ENCODE results near the gene COL4A6. TPM values are rescaled to one million over a fixed set of nuclear protein-coding genes. Genes with fewer than 3 reads are reported as not detected.

Gene COL4A6
- total RNA-seq, 1 donor from 2014 or later, result 4.2 TPM

DNA sequence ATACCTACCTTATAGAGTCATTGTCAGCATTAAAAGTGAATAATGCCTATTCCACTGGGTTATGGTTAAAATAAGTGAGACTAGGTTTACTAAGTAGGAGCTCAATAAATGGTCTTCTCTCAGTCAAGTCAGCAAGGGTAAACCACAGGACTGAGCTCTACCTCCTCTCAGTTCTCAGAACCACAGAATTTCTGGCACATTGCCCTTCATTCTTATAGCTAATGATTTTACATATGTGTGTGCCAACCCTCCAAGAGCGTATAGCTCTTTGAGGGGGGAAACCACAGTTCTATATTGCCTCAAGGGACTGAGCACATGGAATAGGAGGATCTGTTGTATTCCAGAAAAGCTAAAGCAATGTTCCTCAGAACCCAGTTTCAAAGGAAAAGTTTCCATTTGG, 221.8 kb downstream of the COL4A6 start:
- no peak for DNase-seq

DNA sequence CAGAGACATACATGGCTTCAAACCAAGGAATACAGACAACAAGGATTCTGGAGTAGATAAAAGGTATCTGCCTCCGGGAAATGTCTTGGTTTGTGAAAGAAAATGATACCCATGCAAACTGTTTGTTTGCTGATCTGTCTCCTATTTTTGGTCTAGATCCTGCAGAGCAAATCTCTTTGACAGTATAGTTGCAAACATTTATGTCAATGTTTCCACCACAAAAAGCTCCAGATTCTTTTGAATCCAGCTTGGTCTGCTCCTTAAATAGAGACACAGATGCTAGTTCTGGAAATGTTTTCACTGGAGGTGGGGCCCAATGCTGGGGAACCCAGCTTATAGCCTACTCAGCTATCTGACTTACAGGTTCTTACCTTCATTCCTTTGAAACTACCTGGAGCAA, 226.9 kb downstream of the COL4A6 start:
- DNase-seq, result no peak

DNA sequence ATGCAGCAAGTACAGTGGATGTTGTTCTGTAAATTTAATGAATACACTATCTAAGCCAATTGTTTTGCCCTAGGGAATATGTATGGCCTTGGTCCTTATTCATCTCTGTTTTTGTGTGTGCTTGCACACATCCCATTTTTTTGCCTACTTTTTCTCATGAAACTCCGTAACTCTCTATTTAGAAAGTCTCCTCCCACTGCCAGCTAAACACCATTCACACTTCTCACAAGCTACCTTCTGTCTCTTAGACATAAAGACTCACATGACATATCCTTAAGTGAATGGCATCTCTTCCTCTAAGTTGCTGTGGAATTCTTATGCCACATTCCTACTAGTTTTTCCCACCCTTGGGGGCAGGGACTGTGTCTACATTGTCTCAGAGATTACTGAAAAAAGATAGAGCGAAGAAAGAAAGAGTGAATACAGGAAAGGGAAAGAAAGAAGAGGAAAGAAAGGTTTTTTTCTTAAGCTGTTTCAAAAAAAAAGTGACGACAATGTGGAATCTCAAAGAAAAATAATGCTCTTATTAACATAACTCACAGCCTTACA, 229.1 kb downstream of the COL4A6 start:
- no peak for DNase-seq

DNA sequence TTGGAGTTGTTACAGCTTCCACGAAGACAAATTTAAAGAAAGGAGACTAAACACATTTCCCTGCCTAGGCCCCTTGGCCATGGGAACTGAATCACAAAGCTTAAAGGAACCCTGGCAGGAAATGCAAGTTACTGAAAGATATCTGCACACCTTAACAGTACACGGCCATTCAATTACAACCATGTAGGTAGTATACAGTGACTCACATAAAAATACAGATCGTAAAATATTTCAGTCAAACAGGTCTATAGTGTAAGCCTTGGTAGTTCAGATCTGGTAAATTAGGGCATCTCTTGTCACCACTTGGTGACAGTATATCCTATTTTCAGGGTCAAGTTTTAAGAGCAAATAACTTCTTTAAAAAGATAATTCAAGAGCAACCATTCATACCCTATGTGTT, 234.7 kb downstream of the COL4A6 start:
- DNase-seq, result no peak

DNA sequence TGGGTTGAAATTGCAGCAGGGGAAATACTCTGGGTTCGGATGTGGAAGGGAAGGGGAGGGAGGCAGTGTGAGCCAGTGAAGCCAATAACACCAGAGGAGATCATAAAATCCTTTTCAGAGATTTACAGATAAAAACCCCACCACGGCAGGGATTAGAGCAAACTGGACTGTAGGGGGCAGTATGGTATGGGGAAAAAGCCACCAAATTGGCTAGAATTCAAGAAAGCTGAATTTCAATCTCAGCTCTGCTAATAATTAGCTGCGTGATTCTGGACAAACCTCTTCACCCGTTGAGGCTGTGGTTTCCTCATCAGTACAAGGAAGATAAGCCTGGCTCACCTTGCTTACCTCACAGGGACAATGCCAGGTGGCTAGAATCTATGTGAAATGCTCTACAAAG, 238.5 kb downstream of the COL4A6 start:
- no peak for DNase-seq

DNA sequence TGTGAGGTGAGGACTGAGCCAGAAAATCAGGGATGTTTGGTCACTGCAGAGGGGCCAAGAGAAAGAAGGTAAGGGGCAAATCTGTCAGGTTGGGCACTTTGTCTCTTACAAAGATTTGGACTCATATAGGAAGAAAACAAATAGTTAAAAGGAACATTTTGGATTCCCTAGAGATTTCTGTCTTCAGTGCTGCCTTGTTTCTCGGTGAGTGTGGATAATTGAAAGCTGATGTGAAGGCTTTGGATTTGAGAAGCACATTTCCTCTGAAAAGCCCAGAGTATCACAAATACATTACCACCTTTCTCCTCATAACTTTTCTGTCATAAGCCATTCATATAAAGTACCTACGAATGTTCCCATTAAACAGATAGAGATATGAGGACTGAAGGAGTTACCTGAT, 239.2 kb downstream of the COL4A6 start:
- no peak for DNase-seq

DNA sequence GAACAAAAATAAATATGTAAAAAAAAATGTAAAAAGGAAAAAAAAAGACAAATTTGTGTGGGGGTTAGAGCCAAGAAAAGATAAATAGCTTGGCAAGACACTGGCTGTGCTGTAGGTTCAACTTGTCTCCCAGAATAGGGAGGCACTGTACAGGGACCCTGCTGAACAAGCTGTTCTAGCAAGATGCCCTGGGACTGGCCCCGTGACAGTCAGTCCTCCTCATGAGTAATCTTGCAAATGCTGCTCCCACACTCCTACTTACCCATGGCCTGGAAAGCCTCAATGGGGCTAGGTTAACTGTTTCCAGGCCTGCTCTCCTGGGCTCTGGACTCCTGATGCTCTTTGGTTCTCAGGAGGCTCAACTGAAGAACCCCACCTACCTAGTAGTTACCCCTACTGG, 239.8 kb downstream of the COL4A6 start:
- DNase-seq, result no peak

DNA sequence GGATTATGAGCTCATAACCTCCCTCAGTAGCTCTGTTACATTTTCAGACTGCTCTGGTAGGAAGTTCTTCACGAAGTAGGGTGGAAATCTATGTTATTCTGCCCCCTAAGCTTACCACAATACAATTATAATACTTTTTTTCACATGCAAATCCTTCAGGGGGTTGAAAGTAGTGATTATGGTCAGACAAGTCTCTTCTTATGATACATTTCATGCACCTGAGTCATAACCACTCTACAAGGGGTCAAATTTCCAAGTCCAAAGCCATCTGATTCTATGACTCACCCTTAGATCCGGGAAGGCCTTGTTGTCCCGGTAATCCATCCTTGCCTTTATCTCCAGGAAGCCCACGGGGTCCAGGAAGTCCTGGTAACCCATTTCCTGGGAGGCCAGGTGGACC, 251.4 kb downstream of the COL4A6 start:
- no peak for DNase-seq

DNA sequence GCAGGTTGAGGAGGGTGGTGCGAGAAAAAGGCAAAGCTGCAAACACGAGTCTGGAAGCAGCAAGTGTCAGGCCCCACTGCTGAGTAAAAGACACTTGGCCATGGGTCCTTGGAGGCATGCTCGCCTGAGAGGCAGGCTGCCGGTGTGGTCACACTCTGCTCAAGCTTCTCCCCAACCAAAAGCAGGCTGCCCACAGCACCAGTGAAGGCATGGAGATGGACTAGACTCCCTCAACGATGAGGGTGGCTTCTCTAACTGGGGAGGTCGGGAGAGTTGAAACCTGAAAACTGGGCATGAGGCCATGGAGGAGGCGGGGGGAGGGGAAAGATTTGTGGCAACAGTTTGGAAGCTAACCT, 260.1 kb downstream of the COL4A6 start:
- no peak for DNase-seq

DNA sequence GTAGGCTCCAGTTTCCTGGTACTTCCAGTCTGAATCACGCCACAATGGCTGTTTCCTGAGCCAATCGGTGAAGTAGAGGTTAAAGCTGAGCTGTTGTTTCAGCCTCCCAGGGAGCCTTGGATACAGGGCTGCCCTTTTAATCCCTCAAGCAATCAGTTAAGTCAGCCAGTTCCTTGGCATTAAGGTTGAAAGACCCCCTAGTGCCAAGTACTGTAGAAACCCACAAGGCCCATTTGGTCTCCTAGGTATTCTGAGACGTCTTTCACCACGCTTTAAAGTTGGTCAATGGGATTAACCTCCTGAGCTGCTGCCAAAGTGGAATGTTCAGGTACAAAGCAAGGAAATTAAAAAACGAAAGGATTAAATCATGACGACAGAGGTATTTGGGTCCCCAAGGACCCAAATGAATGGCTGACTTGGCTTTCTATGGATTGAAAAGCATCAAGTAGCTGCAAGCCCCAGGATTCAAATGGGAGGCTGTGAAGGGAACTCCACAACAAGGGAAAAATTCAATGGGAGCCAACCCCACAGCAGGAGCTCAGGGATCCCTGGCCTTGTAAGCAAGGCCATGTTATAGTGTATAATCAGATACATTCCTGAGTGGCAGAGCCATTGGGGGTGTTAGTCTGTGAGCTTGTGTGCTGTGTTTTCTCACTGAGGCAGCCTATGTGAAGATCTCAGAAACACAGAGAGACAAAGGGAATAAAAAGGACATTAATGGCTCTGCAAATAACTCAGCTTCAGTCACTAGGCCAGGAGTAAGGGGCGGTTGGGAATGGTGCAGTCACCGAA, 260.7 kb downstream of the COL4A6 start:
- no peak for DNase-seq

DNA sequence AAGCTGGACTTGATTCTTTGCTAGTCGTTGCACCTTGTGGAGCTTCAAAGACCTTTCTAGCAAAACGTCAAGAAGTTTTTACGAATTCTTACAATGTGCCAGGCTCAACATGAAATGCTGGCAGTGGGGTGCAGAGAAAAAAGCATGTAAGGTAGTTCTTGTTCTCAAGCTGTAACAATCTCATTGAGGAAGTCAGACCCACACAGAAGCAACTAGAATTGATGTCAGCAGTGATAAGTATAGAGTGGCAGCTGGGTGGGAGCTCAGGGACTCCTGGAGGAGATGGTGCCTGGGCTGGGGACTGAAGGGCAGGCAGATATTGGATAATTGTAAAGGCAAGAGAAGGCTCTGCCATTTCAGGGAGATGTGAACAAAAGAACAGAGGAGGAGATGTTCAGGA, 264.3 kb downstream of the COL4A6 start:
- DNase-seq, result no peak

DNA sequence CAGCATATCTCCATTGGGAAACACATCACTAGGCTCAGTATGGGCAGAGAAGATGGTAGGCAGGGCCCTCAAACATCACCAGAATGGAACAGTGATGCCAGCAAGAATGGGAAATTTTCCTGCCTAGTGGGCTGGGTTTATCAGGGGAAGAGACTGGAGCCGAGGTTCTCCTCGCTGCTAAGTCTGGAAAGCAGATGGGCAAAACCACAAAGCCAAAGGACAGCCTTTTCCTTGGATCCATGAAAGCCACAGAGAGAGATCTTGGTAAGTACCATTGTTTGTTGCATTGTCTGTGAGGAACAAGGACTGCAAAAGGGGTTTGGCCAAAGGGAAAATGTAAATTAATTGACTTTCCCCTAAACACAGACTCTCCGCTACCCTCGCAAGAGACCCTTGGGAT, 266.6 kb downstream of the COL4A6 start:
- no peak for DNase-seq

DNA sequence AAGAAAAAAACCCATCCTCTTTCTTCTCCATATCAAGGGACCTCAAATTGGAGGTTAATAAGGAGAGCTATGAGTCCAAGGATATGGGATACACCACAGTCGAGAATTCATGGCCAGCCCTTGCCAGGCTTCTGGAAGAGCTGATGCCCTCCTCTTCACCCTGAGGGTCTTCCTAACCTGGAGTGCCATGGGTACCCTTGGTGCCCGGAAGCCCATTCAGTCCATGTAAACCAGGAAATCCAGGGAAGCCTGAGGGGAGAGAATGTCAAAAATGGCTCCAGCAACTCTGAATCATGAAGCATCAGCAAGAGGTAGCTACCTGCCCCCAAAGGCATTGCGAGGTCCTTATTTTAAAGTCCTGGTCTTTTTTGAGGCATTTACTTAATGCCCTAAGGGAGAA, 268.5 kb downstream of the COL4A6 start:
- DNase-seq, result no peak

DNA sequence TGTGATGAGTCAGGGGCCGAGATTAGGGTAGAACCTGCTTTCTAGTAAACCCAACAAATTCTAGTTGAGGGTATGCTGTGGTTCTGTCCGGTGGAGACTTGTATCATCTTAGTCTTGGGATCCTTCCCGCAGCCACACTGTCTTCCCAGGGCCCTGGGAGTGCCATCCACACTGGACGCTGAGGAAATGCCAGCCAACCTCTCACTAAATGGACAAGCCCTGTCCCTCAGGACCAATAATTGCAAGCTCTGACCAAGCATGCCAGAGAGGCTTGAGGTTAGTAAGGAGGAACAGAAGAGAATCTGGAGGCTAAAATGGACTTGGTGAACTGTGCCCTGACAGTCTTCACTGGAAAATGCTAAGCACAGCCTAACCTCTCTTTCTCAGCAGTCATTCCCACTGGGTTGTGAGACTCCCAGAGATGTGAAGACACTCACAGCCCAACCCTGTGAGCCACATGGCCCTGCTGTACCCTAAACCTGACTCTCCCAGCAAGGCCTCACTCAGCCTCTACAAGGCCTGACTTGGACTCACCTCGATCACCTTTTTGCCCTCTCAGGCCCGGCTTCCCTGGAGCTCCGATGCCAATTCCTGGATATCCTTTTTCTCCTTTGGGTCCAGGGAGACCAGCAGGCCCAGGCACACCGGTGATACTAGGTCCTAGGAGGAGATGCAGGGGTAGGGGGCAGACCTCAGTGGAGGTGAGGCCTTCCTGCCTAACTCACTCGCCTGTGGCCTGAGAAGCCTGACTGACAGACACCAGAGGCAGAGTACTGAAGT, 269.1 kb downstream of the COL4A6 start:
- no peak for DNase-seq

DNA sequence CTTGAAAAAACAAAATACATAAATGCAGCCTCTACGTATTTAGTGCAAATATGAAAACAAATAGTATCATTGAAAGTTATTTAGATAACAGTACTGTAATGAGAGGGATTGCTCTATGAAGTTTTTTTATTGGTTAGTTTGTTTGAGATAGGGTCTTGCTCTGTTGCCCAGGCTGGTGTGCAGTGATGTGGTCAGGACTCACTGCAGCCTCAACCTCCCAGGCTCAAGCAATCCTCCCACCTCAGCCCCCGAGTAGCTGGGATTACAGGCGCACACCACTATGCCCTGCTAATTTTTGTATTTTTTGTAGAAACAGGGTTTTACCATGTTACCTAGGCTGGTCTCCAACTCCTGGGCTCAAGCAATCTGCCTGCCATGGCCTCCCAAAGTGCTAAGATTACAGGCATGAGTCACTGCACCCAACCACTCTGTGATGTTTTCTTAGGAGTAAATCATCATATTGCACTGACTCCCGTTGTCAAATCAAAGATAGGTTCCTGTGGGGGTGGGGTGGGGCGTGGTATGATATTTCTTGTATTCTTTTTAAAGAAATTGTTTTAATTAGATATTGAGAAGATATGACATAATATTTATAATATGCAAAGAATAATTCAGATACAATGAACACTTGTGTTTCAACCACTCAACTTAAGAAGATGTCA, 270.9 kb downstream of the COL4A6 start:
- no peak for DNase-seq

DNA sequence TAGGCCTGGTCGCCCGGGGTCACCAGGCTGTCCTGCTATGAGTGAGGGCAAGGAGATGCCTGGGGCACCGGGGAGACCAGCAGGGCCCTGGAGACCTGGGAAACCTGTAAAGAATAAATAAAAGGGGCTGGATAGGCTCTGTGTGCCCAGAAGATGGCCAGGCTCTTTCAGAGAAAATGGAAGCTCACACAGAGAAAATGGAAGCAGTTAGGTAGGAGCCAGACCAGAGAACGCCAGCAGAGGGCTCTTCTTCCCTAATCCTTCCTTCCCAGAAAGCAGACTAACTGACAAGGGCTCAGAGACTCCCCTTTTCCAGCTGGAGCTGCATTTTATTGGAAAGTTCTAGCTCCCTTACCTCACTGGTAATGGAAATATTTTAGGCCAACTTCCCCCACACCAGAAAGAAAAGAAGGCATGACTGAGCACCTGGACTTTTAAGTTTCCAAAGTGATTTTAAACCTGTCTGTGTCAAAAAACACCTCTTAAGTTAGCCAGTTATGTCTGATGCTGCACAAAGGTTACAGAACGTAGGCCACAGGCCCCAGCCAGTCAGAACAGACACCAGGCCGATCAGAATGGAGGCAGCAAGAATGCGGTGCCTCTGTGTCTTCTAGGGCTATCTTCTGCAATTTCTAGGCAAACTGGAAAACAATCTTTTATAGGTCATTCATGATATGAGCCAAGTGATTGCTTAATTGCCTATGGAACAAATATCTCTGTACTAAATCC, 272.7 kb downstream of the COL4A6 start:
- no peak for DNase-seq

DNA sequence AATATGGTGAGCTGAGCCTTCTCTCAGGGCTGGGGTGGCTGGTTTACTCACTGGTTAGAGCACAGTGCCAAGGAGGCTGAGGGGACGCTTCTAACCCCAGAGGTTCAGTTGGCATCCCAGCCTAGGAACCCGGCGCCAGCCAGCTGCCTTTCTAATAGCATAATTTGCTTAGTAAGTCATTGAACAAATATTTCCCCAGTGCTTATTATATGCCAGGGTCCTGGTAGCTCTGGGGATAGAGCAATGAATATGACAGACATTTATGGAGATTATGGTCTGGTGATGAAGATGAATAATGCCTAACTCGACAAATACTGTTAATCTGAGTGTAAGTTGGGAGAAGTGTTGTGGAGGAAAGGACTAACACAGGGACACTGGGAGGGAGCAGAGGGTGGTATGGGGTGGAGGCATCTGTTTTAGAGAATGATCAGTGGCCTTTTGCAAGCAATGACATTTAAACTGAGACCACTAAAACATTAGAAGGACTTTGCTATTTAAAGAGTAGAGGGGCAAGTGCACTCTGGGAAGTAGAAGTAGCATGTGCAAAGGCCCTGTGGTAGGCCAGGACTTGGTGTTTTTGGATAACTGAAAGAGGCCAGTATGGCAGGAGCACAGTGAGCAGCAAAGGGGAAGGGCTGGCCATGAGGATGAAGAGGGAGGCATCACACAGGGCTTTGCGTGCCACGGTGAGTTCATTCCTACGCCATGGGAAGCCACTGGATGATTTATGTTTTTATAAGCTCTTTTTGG, 274.7 kb downstream of the COL4A6 start:
- no peak for DNase-seq

DNA sequence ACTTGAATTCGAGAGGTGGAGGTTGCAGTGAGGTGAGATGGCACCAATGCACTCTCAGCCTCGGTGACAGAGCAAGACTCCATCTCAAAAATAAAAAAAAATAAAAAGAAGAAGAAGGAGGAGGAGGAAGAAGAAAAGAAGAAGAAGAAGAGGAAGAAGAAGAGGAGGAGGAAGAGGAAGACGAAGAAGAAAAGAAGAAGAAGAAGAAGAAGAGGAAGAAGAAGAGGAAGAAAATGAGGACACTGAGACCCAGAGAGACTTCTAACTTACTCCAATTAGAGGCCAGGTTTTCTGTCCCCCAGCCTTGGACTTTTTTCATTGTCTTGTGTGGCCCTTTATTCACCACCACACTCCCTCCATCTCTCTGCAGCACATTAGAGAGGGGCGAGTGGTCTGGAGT, 276.0 kb downstream of the COL4A6 start:
- DNase-seq, result no peak

DNA sequence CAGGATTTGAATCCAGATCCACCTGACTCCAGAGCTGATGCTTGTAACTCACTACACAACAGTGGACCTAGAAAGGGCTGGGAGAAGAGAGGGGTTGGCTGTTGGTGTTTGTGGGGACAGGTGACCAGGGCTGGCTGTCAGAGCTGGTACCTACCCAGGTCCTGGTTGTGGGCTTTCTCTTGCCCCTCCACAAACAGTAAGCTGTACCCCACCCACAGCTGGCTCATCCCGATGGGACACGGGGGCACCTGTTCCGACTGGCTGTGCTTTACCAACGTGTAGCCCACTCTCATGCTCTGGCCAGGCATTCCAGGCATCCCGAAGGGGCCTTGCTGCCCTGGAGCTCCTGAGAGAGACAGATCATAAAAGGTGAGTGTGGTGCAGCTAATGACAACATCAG, 277.9 kb downstream of the COL4A6 start:
- DNase-seq, result no peak

DNA sequence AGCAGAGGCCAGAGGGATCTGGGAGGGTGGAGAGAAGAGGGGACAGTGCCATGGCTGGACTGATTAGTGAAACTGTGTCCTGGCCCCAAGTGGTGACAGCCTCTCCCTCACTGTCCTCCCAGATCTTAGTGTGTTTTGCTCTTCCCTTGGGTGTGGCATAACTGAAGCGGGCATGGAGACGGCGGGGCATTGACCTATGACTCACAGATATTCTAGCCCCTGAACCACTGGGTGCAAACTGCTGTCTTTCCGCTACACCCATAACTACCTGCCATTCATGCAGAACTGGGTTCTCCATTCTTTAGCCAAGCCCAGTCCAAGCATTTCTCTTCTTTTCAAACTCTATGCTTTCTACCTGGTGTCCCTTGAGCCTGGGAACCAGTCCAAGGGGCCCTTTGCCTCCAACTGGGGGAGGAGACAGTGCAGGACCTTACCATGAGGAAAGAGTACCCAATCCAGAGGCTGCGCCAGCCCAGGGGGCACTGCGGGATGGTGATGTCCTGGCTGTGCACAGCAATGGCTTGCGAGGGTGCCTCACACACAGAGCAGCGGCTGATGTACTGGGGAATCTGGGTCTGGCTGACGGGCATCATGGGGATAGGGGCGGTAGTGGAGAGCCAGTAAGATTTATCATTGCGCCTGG, 279.1 kb downstream of the COL4A6 start:
- DNase-seq, result no peak

DNA sequence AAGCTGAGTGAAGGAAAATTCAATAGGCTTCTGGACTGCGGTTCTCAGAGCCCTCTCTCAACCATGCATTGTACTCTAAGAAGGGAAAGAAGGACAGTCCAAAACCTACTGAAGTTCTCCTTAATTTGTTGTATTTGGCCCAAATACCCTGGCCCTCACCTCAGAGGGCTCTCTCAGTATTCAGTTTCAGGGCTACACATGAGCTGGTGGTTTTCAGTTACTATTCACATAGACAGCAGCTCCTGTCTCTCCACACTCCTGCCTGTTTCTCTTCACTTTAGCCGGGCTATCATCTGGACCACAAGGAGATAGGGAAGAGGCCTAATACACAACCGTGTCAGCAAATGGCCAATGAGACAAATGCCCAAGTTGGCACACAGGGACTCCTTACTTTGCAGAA, 280.6 kb downstream of the COL4A6 start:
- DNase-seq, result no peak

All from occipital lobe (tissue), 2 donors.